Measurements from ENCODE around the gene ORMDL3.
A peak's percentile ranks its signal among the peaks of the same experiment; 100 is the strongest.

ORMDL3 gene

GRCh38 chr17:39927929-39928857 lies 792 bp upstream of the ORMDL3 start:
- Histone ChIP-seq H3K9ac (ENCODE audit: low read length) (peak overlapping the region; percentile 77), H3K27me3 (ENCODE audit: low read depth, low read length) (no peaks in the 10 kb centered on the region), H3K36me3 (replicated peaks; ENCODE audit: low read depth, low read length) (peaks cover 3% of the 10 kb centered on the region), H4K20me1 (ENCODE audit: insufficient read depth, low read length) (peaks cover 19% of the 10 kb centered on the region; the same call in 1 of the 2 replicates), H3K4me3 (ENCODE audit: low read length) (peak overlapping the region; percentile 88), H3K79me2 (ENCODE audit: low read length) (peaks cover 29% of the 10 kb centered on the region), H3K9me3 (ENCODE audit: insufficient read depth, low read length) (no peaks in the 10 kb centered on the region), H3K4me2 (ENCODE audit: low read length) (peak overlapping the region; percentile 87), H3K27ac (ENCODE audit: low read length) (peak overlapping the region; percentile 42), H3K4me1 (ENCODE audit: low read length) (peaks cover 33% of the 10 kb centered on the region), H2AFZ (ENCODE audit: low read depth, low read length) (peak overlapping the region; percentile 90)
- TF ChIP-seq CTCF (IDR thresholded peaks at IDR 0.05; ENCODE audit: low read depth, low read length) (no peak), EZH2phosphoT487 (IDR thresholded peaks at IDR 0.05; ENCODE audit: low read depth) (no peak)

- Histone ChIP-seq H3K9me3 (ENCODE audit: insufficient read depth, low read length) (no peaks in the 10 kb centered on the region), H3K79me2 (ENCODE audit: low read length) (peaks cover 29% of the 10 kb centered on the region), H2AFZ (ENCODE audit: low read depth, low read length) (no peak overlapping the region), H3K4me1 (ENCODE audit: low read length) (peaks cover 36% of the 10 kb centered on the region), H3K4me3 (ENCODE audit: low read length) (peak overlapping the region; percentile 88), H3K27me3 (ENCODE audit: low read depth, low read length) (no peaks in the 10 kb centered on the region), H3K9ac (ENCODE audit: low read length) (peak overlapping the region; percentile 88), H3K36me3 (replicated peaks; ENCODE audit: low read depth, low read length) (peaks cover 18% of the 10 kb centered on the region), H3K4me2 (ENCODE audit: low read length) (peak overlapping the region; percentile 96), H4K20me1 (ENCODE audit: insufficient read depth, low read length) (peaks cover 19% of the 10 kb centered on the region; the same call in 1 of the 2 replicates), H3K27ac (ENCODE audit: low read length) (peak overlapping the region; percentile 46; the same call in 1 of the 2 replicates)
- TF ChIP-seq EZH2phosphoT487 (IDR thresholded peaks at IDR 0.05; ENCODE audit: low read depth): no peak
- no peak for TF ChIP-seq CTCF (IDR thresholded peaks at IDR 0.05; ENCODE audit: low read depth, low read length)
Observed at GRCh38 chr17:39926588-39927100, 757 bp downstream of the ORMDL3 start.

- Histone ChIP-seq H3K9me3 (ENCODE audit: insufficient read depth, low read length) (no peaks in the 10 kb centered on the region), H3K27me3 (ENCODE audit: low read depth, low read length) (no peaks in the 10 kb centered on the region), H3K4me3 (ENCODE audit: low read length) (peak overlapping the region; percentile 88), H3K36me3 (replicated peaks; ENCODE audit: low read depth, low read length) (peaks cover 18% of the 10 kb centered on the region), H3K27ac (ENCODE audit: low read length) (no peak overlapping the region), H3K4me1 (ENCODE audit: low read length) (peaks cover 41% of the 10 kb centered on the region), H4K20me1 (ENCODE audit: insufficient read depth, low read length) (peaks cover 19% of the 10 kb centered on the region; the same call in 1 of the 2 replicates), H3K9ac (ENCODE audit: low read length) (peak overlapping the region; percentile 88), H3K4me2 (ENCODE audit: low read length) (peak overlapping the region; percentile 96), H3K79me2 (ENCODE audit: low read length) (peaks cover 29% of the 10 kb centered on the region), H2AFZ (ENCODE audit: low read depth, low read length) (no peak overlapping the region)
- TF ChIP-seq EZH2phosphoT487 (IDR thresholded peaks at IDR 0.05; ENCODE audit: low read depth) (no peak), CTCF (IDR thresholded peaks at IDR 0.05; ENCODE audit: low read depth, low read length) (no peak)
Observed at GRCh38 chr17:39926135-39926587, 1.2 kb downstream of the ORMDL3 start.

Measured in OCI-LY3 (cell line).